ENCODE results near the gene ASB14. TPM values are rescaled to one million over a fixed set of nuclear protein-coding genes. Genes with fewer than 3 reads are reported as not detected.

Gene ASB14
- total RNA-seq, 1 experiment from 2014 or later, result not detected

DNA sequence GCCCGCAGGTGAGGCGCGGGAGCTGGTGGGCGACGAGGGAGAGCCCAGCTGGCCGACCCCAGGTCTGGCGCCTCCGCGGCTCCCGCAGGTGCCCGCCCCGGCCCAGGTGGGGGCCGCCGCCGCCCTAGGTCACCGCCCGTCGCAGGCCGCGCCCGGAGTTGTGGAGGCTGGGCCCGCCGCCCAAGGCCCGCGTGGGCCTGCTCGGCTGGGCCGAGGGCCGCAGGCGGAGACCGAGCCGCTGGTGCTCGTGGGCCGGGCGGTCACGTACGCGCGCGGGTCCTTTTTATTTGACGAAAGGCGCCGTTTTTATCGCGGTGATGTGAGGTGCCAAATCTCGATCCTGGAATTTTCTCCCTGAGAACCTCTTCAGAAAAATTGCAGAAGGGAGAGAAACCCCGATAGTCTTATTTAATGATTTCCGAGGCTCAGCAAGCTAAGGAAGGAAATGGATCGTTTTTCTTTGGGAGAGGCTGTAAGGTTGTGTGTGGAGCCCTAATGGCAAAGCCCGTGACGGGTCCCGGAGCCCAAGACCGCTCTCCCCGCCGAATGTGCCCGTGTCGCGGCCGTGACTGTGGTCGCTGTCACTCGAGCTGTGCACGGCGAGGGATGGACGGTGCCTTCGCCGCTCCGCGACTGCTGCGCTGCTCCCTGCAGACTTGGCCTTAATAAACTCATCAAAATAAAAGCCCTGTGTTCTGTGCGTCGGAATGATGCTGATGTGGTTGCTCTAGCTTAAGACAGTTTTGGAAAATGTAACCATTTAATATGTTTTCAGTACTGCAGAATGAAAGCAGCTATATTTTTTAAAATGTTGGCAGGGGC is 64.3 kb downstream of the ASB14 start:
- intact Hi-C loops (cut with micrococcal nuclease), result loop anchor here (5.0 kb wide), 1 partner anchor 221 kb away; no protein-coding TSS in a partner anchor
- ChIA-PET POLR2A (interaction anchor here (0.6 to 3.6 kb wide), 31 partner anchors 8 to 805 kb away, joined by 3 to 33 read pairs (median 4); partner anchors contain the start of genes ARF4, PDE12, SPATA12 and TASOR), CTCF (interaction anchor here (0.6 to 3.0 kb wide), 6 partner anchors 25 to 1961 kb away, joined by 3 to 18 read pairs (median 6); no protein-coding TSS in a partner anchor)
- Mint-ChIP-seq H3K36me3 (ENCODE audit: insufficient read depth, unreplicated experiment) (no peaks in the 10 kb centered on the region), H3K27me3 (ENCODE audit: insufficient read depth, unreplicated experiment) (no peaks in the 10 kb centered on the region), H3K27ac (ENCODE audit: low read depth, unreplicated experiment) (peak overlapping the region; percentile 35), H3K4me3 (ENCODE audit: unreplicated experiment) (peak overlapping the region; percentile 84), H3K9me3 (ENCODE audit: unreplicated experiment) (no peaks in the 10 kb centered on the region), H3K4me1 (ENCODE audit: insufficient read depth, unreplicated experiment) (peaks cover 11% of the 10 kb centered on the region)
- TF ChIP-seq, protein P1, sequence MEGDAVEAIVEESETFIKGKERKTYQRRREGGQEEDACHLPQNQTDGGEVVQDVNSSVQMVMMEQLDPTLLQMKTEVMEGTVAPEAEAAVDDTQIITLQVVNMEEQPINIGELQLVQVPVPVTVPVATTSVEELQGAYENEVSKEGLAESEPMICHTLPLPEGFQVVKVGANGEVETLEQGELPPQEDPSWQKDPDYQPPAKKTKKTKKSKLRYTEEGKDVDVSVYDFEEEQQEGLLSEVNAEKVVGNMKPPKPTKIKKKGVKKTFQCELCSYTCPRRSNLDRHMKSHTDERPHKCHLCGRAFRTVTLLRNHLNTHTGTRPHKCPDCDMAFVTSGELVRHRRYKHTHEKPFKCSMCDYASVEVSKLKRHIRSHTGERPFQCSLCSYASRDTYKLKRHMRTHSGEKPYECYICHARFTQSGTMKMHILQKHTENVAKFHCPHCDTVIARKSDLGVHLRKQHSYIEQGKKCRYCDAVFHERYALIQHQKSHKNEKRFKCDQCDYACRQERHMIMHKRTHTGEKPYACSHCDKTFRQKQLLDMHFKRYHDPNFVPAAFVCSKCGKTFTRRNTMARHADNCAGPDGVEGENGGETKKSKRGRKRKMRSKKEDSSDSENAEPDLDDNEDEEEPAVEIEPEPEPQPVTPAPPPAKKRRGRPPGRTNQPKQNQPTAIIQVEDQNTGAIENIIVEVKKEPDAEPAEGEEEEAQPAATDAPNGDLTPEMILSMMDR (IDR thresholded peaks at IDR 0.05; ENCODE audit: unreplicated experiment), result no peak
- DNase-seq (ENCODE audit: unreplicated experiment), result peak; percentile 49
- BruUV-seq (replicated peaks), result no TSS peak

DNA sequence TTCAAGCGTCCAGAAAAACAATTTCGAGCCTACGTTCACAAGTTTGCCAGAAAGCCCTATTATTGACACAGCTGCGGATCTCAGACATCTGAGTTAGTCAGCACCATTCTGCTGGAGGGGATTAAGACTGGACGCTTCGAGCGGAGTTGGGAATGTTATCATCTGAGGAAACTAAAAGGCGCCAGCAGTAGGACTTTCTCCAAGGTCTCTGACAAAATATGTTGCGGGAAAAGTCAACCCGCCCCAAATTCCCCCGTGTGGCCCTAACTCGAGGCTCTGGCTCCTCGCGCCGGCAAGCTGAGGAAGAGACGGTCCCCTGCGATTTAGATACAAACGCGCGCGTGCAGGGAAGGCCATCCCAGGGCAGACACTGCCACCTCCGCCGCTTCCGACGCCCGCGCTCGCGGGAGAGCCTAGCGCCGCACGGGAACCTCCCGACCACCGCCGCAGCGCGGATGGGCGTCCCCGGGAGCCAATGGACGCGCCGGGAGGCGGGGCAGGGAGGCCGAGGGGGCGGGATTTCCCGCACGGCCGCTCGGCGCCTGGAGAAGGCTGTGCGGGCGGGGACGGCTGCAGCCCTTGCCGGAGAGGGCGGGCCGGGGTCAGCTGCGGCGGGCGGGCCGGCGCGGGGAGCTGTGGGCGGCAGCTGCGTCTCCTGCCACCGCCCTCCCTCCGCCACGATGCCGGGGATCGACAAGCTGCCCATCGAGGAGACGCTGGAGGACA is 65.1 kb downstream of the ASB14 start, which contains the start of gene APPL1:
TSS of gene APPL1 (plus strand) at position 526 of the 726 bp plus-strand sequence. CDS start at position 681, 155 bp downstream.
- Mint-ChIP-seq H3K36me3 (ENCODE audit: insufficient read depth, unreplicated experiment) (no peaks in the 10 kb centered on the region), H3K27me3 (ENCODE audit: insufficient read depth, unreplicated experiment) (no peaks in the 10 kb centered on the region), H3K4me1 (ENCODE audit: insufficient read depth, unreplicated experiment) (peaks cover 11% of the 10 kb centered on the region), H3K4me3 (ENCODE audit: unreplicated experiment) (peak within 1 kb of the TSS; percentile 84), H3K9me3 (ENCODE audit: unreplicated experiment) (no peaks in the 10 kb centered on the region), H3K27ac (ENCODE audit: low read depth, unreplicated experiment) (peak within 1 kb of the TSS; percentile 75)
- TF ChIP-seq, protein P1 (IDR thresholded peaks at IDR 0.05; ENCODE audit: unreplicated experiment), result peak; percentile 5
- DNase-seq (ENCODE audit: unreplicated experiment), result peak; percentile 90
- intact Hi-C loops (cut with micrococcal nuclease), result loop anchor here (5.0 kb wide), 1 partner anchor 220 kb away; no protein-coding TSS in a partner anchor
- ChIA-PET POLR2A (interaction anchor here (0.6 to 3.6 kb wide), 29 partner anchors 9 to 545 kb away, joined by 3 to 33 read pairs (median 4); partner anchors contain the start of genes ARF4, HESX1, PDE12 and SPATA12), CTCF (interaction anchor here (0.6 to 3.0 kb wide), 6 partner anchors 52 to 1960 kb away, joined by 3 to 18 read pairs (median 6); no protein-coding TSS in a partner anchor)
- TSS peak; percentile 68 for BruUV-seq (replicated peaks)

DNA sequence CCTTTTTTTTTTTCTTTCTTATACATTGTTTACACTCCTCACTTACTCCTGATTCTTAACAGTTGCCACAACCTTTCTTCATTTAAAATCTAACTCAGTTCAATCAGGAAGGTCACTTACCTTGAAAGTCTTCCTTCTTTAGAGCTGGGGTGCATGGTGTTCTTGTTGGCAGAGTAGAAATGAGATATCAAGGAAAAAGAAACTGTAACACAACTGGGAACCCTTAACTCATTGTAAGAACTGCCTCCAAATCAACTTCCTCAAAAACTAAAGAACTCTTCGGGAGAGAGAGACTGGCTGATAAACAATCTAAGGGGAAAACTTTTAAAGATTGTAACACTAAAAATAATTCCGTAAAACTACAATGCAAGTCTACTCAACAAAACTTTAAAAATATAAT is 66.3 kb downstream of the ASB14 start:
- intact Hi-C loops (cut with micrococcal nuclease), result loop anchor here (5.0 kb wide), 1 partner anchor 219 kb away; no protein-coding TSS in a partner anchor
- Mint-ChIP-seq H3K27me3 (ENCODE audit: insufficient read depth, unreplicated experiment) (no peaks in the 10 kb centered on the region), H3K27ac (ENCODE audit: low read depth, unreplicated experiment) (no peak overlapping the region), H3K9me3 (ENCODE audit: unreplicated experiment) (no peaks in the 10 kb centered on the region), H3K36me3 (ENCODE audit: insufficient read depth, unreplicated experiment) (no peaks in the 10 kb centered on the region), H3K4me1 (ENCODE audit: insufficient read depth, unreplicated experiment) (peaks cover 11% of the 10 kb centered on the region), H3K4me3 (ENCODE audit: unreplicated experiment) (no peak overlapping the region)
- ChIA-PET CTCF (interaction anchor here (0.6 to 3.0 kb wide), 5 partner anchors 25 to 230 kb away, joined by 3 to 18 read pairs (median 9); no protein-coding TSS in a partner anchor), POLR2A (interaction anchor here (0.6 to 3.6 kb wide), 15 partner anchors 11 to 465 kb away, joined by 3 to 33 read pairs (median 4); partner anchors contain the start of genes ARF4, HESX1 and PDE12)
- TF ChIP-seq, protein P1 (IDR thresholded peaks at IDR 0.05; ENCODE audit: unreplicated experiment), result no peak
- no TSS peak for BruUV-seq (replicated peaks)
- no peak for DNase-seq (ENCODE audit: unreplicated experiment)
